ENCODE measurements around the gene TSSK3. TPM values are rescaled to one million over a fixed set of nuclear protein-coding genes. Genes with fewer than 3 reads are reported as not detected.

TSSK3 gene
- total and polyA plus RNA-seq, 2 donors (not counting 3 experiments of a cell fraction or from before 2014, with no cell fraction given): 0.42 to 0.65 TPM

DNA sequence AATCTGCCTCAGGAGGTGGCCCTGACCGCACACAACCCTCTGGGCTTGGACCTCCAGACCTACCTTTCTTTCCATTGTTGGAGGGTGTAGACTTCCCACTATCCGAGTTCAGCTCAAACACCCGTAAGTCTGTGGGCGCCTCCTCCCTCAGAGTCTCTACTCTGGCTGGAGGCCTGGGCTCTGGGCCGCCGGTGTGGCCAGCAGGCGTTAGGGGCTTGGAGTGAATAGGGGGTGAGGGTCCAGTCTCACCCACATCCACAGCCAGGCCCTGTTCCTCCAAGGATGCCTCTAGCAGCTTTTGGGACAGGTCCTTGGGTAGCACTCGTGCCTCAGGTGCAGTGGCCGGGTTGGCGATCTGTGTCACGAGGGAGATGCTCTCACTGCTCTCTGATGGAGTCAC, 13.9 kb downstream of the TSSK3 start:
- no peak overlapping the region for H3K4me2 ChIP-seq (ENCODE audit: insufficient read depth, low read length)
- H3K9ac ChIP-seq (replicated peaks; ENCODE audit: extremely low read depth, insufficient read depth, low read length): no peak overlapping the region
- H3K27me3 ChIP-seq (ENCODE audit: control insufficient read depth in 2 of 2, insufficient read depth in 2 of 2, low read length in 2 of 2): no peaks in the 10 kb centered on the region
- no peaks in the 10 kb centered on the region for H3K9me3 ChIP-seq (replicated peaks; ENCODE audit: control insufficient read depth, insufficient read depth, low read length)
- H3K9me1 ChIP-seq (replicated peaks; ENCODE audit: control insufficient read depth, extremely low read depth, insufficient read depth, low read length): no peaks in the 10 kb centered on the region
- no TSS peak for BruUV-seq (replicated peaks)
- CTCF ChIA-PET: interaction anchor here (1.6 kb wide), 1 partner anchor 161 kb away, joined by 8 read pairs; no protein-coding TSS in a partner anchor
- intact Hi-C loops (cut with micrococcal nuclease): no loop called here
- TF ChIP-seq EZH2 (IDR thresholded peaks at IDR 0.05; ENCODE audit: borderline replicate concordance, low read depth, low read length, severe bottlenecking) (no peak), POLR2A (IDR thresholded peaks at IDR 0.05; ENCODE audit: low read depth, low read length) (no peak), GATA2 (IDR thresholded peaks at IDR 0.05; ENCODE audit: insufficient read depth, insufficient read length, low read depth, low read length) (no peak), MYC (IDR thresholded peaks at IDR 0.05; ENCODE audit: low read depth, low read length) (no peak), JUN (IDR thresholded peaks at IDR 0.05; ENCODE audit: borderline replicate concordance, insufficient read depth, insufficient read length, low read depth) (no peak), POLR2AphosphoS5 (IDR thresholded peaks at IDR 0.05; ENCODE audit: insufficient read depth, low read depth, low read length) (no peak), FOS (IDR thresholded peaks at IDR 0.05; ENCODE audit: borderline replicate concordance, insufficient read depth, low read length) (no peak)
- TF ChIP-seq, protein P1, sequence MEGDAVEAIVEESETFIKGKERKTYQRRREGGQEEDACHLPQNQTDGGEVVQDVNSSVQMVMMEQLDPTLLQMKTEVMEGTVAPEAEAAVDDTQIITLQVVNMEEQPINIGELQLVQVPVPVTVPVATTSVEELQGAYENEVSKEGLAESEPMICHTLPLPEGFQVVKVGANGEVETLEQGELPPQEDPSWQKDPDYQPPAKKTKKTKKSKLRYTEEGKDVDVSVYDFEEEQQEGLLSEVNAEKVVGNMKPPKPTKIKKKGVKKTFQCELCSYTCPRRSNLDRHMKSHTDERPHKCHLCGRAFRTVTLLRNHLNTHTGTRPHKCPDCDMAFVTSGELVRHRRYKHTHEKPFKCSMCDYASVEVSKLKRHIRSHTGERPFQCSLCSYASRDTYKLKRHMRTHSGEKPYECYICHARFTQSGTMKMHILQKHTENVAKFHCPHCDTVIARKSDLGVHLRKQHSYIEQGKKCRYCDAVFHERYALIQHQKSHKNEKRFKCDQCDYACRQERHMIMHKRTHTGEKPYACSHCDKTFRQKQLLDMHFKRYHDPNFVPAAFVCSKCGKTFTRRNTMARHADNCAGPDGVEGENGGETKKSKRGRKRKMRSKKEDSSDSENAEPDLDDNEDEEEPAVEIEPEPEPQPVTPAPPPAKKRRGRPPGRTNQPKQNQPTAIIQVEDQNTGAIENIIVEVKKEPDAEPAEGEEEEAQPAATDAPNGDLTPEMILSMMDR (IDR thresholded peaks at IDR 0.05; ENCODE audit: extremely low read depth in 1 of 2, insufficient read depth in 1 of 2, low read depth in 1 of 2, low read length in 2 of 2): no peak
- TF ChIP-seq, protein P2, sequence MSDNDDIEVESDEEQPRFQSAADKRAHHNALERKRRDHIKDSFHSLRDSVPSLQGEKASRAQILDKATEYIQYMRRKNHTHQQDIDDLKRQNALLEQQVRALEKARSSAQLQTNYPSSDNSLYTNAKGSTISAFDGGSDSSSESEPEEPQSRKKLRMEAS (IDR thresholded peaks at IDR 0.05; ENCODE audit: insufficient read depth, insufficient read length): no peak
- DNase-seq (ENCODE audit: low read depth, low spot score): no peak
- FAIRE-seq: no peak
- POLR2A ChIA-PET: interaction anchor here (0.7 to 1.1 kb wide), 2 partner anchors 40 to 197 kb away, joined by 4 read pairs; partner anchors contain the start of genes MARCKSL1 and TXLNA
- no peaks in the 10 kb centered on the region for H3K4me1 ChIP-seq (ENCODE audit: control insufficient read depth, extremely low read depth, insufficient read depth, low read length)
- no peaks in the 10 kb centered on the region for H3K79me2 ChIP-seq (ENCODE audit: control insufficient read depth, insufficient read depth, low read length)
- dilution Hi-C loops (cut with MboI; ENCODE audit: extremely low pct_ligation_motif_present, low sequenced_read_pairs): no loop called here
- H4K20me1 ChIP-seq (replicated peaks; ENCODE audit: control insufficient read depth, extremely low read depth, insufficient read depth, low read length): no peaks in the 10 kb centered on the region
- H3K36me3 ChIP-seq (ENCODE audit: control insufficient read depth in 2 of 2, extremely low read depth in 1 of 2, insufficient read depth in 2 of 2, low read length in 2 of 2): peaks cover 27 to 60% of the 10 kb centered on the region in 2 experiments
- no peak overlapping the region for H2AFZ ChIP-seq (ENCODE audit: low read depth, low read length)
- no peak overlapping the region for H3K4me3 ChIP-seq (replicated peaks in 1 of 3; ENCODE audit: insufficient read depth in 1 of 3, low read depth in 1 of 3, low read length in 3 of 3)
- H3K27ac ChIP-seq (ENCODE audit: insufficient read depth, low read depth, low read length): no peak overlapping the region
